HepG2 (cell line): Measurements from ENCODE around the gene TUBB4B. TPM values are rescaled to one million over a fixed set of nuclear protein-coding genes. Genes with fewer than 3 reads are reported as not detected.

Experiments
- GFI1 ChIP-seq: sonication (generic); formaldehyde crosslinking; IDR thresholded peaks from 2 replicates; pipeline ENCODE4 v1.5.0; 2020; ENCODE audit warnings: missing genetic modification reagents, mild to moderate bottlenecking, borderline replicate concordance
- HDAC2 ChIP-seq: sonication (generic); formaldehyde crosslinking; IDR thresholded peaks from 2 replicates; pipeline ENCODE4 v1.4.0; 2020; ENCODE audit warnings: missing genetic modification reagents
- JUND ChIP-seq: sonication (generic); formaldehyde crosslinking; IDR thresholded peaks from 2 replicates; pipeline ENCODE4 v1.8.0; 2022; ENCODE audit warnings: mild to moderate bottlenecking, missing genetic modification reagents
- RBFOX2 ChIP-seq: fragments of 200-400 bp; formaldehyde crosslinking; IDR thresholded peaks from 2 replicates; pipeline ENCODE4 v1.6.1; 2017; ENCODE audit warnings: low read depth, mild to moderate bottlenecking, low read length
- SP4 ChIP-seq: sonication (generic); formaldehyde crosslinking; IDR thresholded peaks from 2 replicates; pipeline ENCODE4 v1.8.1; 2023; ENCODE audit warnings: mild to moderate bottlenecking, missing genetic modification reagents
- ZKSCAN8 ChIP-seq: IDR thresholded peaks from 2 replicates; pipeline ENCODE4 v1.6.1; 2016; ENCODE audit warnings: borderline replicate concordance, missing genetic modification reagents, missing compliant biosample characterization
- ZNF296 ChIP-seq: sonication (generic); formaldehyde crosslinking; conservative IDR thresholded peaks from 2 replicates; pipeline ENCODE4 v1.5.0; 2020; ENCODE audit warnings: mild to moderate bottlenecking, missing genetic modification reagents
- polyA plus RNA-seq, 8 experiments: library from polyadenylated mRNA; depleted of rRNA in 3 of 8; stranded (reverse) in 7 of 8; unstranded in 1 of 8; fragments of >200 nt; fragmentation: Illumina TruSeq in 4 of 8; extraction: Trizol in 4 of 8; gene quantifications; 2 replicates each; pipeline versions ENCODE4 v1.2.1 to v1.2.3, GENCODE V29; 2011 to 2016; ENCODE audit warnings: low read depth in 4 of 8, missing spikeins in 1 of 8, mixed read lengths in 1 of 8; ENCODE audit not compliant: insufficient read depth in 1 of 8
- total RNA-seq, 5 experiments: library from RNA; depleted of rRNA; stranded (reverse); fragments of >200 nt; fragmentation: Illumina TruSeq; extraction: Trizol; gene quantifications; 2 replicates each; pipeline ENCODE4 v1.2.3, GENCODE V29; 2016; ENCODE audit warnings: low read depth in 1 of 5
- TF ChIP-seq, protein P1 (sequence below): sonication (generic); formaldehyde crosslinking; IDR thresholded peaks from 2 replicates; pipeline ENCODE4 v1.5.1; 2020; ENCODE audit warnings: mild to moderate bottlenecking, missing genetic modification reagents, moderate library complexity
- TF ChIP-seq, protein P2 (sequence below): sonication (generic); formaldehyde crosslinking; IDR thresholded peaks from 2 replicates; pipeline ENCODE4 v1.5.1; 2020; ENCODE audit warnings: missing genetic modification reagents, mild to moderate bottlenecking, borderline replicate concordance
- TF ChIP-seq, protein P3 (sequence below): IDR thresholded peaks from 2 replicates; pipeline ENCODE4 v1.6.1; 2016
- TF ChIP-seq, protein P4 (sequence below): fragments of 450-650 bp; IDR thresholded peaks from 2 replicates; pipeline ENCODE4 v1.6.1; 2016
- TF ChIP-seq, protein P5 (sequence below): sonication (generic); formaldehyde crosslinking; IDR thresholded peaks from 2 replicates; pipeline ENCODE4 v1.4.0; 2020; ENCODE audit warnings: missing genetic modification reagents
- TF ChIP-seq, protein P6 (sequence below): sonication (generic); formaldehyde crosslinking; IDR thresholded peaks from 2 replicates; pipeline ENCODE4 v1.4.0; 2020; ENCODE audit warnings: missing genetic modification reagents; ENCODE audit errors: not compliant biosample characterization

The TUBB4B gene
- total and polyA plus RNA-seq, 2 of the 13 experiments (the other 11 are each of a cell fraction or from before 2014, with no cell fraction given): 182 to 412 TPM

DNA sequence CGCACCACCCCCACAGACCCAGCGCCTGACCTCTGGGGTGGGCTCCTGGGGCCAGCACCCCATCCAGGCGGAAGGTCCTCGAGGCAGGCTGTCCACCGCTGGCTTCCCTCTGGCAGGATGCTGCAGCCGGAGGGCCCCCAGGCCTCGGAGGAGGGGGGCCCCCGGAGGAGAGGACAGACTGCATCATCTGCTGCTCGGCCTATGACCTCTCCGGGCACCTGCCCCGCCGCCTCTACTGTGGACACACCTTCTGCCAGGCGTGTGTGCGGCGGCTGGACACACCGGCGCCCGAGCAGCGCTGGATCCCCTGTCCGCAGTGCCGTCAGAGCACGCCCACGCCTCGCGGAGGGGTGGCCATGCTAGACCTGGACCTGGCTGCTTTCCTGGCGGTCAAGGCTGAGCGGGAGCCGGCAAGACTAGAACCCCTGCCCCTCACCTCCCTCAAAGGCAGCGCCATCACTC, 12.6 kb upstream of the TUBB4B start (continued):
- TF ChIP-seq, protein P1, sequence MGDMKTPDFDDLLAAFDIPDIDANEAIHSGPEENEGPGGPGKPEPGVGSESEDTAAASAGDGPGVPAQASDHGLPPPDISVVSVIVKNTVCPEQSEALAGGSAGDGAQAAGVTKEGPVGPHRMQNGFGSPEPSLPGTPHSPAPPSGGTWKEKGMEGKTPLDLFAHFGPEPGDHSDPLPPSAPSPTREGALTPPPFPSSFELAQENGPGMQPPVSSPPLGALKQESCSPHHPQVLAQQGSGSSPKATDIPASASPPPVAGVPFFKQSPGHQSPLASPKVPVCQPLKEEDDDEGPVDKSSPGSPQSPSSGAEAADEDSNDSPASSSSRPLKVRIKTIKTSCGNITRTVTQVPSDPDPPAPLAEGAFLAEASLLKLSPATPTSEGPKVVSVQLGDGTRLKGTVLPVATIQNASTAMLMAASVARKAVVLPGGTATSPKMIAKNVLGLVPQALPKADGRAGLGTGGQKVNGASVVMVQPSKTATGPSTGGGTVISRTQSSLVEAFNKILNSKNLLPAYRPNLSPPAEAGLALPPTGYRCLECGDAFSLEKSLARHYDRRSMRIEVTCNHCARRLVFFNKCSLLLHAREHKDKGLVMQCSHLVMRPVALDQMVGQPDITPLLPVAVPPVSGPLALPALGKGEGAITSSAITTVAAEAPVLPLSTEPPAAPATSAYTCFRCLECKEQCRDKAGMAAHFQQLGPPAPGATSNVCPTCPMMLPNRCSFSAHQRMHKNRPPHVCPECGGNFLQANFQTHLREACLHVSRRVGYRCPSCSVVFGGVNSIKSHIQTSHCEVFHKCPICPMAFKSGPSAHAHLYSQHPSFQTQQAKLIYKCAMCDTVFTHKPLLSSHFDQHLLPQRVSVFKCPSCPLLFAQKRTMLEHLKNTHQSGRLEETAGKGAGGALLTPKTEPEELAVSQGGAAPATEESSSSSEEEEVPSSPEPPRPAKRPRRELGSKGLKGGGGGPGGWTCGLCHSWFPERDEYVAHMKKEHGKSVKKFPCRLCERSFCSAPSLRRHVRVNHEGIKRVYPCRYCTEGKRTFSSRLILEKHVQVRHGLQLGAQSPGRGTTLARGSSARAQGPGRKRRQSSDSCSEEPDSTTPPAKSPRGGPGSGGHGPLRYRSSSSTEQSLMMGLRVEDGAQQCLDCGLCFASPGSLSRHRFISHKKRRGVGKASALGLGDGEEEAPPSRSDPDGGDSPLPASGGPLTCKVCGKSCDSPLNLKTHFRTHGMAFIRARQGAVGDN (CRISPR knock-in tag): peak; percentile 67; the same call in 1 of the 2 replicates
- TF ChIP-seq, protein P2, sequence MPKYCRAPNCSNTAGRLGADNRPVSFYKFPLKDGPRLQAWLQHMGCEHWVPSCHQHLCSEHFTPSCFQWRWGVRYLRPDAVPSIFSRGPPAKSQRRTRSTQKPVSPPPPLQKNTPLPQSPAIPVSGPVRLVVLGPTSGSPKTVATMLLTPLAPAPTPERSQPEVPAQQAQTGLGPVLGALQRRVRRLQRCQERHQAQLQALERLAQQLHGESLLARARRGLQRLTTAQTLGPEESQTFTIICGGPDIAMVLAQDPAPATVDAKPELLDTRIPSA (CRISPR knock-in tag): 0 out of 2 replicates have a peak, but pooled peaks have one; percentile 77
- TF ChIP-seq ZKSCAN8 (CRISPR knock-in tag) (no peak), GFI1 (no peak), JUND (CRISPR knock-in tag) (no peak), RBFOX2 (no peak), HDAC2 (CRISPR knock-in tag) (peak; percentile 28; the same call in 1 of the 2 replicates), ZNF296 (CRISPR knock-in tag) (no peak), SP4 (CRISPR knock-in tag) (peak; percentile 35; the same call in 1 of the 2 replicates)
- TF ChIP-seq, protein P3, sequence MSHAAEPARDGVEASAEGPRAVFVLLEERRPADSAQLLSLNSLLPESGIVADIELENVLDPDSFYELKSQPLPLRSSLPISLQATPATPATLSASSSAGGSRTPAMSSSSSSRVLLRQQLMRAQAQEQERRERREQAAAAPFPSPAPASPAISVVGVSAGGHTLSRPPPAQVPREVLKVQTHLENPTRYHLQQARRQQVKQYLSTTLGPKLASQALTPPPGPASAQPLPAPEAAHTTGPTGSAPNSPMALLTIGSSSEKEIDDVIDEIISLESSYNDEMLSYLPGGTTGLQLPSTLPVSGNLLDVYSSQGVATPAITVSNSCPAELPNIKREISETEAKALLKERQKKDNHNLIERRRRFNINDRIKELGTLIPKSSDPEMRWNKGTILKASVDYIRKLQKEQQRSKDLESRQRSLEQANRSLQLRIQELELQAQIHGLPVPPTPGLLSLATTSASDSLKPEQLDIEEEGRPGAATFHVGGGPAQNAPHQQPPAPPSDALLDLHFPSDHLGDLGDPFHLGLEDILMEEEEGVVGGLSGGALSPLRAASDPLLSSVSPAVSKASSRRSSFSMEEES (CRISPR knock-in tag): 0 out of 2 replicates have a peak, but pooled peaks have one; percentile 13
- TF ChIP-seq, protein P4, sequence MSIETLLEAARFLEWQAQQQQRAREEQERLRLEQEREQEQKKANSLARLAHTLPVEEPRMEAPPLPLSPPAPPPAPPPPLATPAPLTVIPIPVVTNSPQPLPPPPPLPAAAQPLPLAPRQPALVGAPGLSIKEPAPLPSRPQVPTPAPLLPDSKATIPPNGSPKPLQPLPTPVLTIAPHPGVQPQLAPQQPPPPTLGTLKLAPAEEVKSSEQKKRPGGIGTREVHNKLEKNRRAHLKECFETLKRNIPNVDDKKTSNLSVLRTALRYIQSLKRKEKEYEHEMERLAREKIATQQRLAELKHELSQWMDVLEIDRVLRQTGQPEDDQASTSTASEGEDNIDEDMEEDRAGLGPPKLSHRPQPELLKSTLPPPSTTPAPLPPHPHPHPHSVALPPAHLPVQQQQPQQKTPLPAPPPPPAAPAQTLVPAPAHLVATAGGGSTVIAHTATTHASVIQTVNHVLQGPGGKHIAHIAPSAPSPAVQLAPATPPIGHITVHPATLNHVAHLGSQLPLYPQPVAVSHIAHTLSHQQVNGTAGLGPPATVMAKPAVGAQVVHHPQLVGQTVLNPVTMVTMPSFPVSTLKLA: no peak
- TF ChIP-seq, protein P5, sequence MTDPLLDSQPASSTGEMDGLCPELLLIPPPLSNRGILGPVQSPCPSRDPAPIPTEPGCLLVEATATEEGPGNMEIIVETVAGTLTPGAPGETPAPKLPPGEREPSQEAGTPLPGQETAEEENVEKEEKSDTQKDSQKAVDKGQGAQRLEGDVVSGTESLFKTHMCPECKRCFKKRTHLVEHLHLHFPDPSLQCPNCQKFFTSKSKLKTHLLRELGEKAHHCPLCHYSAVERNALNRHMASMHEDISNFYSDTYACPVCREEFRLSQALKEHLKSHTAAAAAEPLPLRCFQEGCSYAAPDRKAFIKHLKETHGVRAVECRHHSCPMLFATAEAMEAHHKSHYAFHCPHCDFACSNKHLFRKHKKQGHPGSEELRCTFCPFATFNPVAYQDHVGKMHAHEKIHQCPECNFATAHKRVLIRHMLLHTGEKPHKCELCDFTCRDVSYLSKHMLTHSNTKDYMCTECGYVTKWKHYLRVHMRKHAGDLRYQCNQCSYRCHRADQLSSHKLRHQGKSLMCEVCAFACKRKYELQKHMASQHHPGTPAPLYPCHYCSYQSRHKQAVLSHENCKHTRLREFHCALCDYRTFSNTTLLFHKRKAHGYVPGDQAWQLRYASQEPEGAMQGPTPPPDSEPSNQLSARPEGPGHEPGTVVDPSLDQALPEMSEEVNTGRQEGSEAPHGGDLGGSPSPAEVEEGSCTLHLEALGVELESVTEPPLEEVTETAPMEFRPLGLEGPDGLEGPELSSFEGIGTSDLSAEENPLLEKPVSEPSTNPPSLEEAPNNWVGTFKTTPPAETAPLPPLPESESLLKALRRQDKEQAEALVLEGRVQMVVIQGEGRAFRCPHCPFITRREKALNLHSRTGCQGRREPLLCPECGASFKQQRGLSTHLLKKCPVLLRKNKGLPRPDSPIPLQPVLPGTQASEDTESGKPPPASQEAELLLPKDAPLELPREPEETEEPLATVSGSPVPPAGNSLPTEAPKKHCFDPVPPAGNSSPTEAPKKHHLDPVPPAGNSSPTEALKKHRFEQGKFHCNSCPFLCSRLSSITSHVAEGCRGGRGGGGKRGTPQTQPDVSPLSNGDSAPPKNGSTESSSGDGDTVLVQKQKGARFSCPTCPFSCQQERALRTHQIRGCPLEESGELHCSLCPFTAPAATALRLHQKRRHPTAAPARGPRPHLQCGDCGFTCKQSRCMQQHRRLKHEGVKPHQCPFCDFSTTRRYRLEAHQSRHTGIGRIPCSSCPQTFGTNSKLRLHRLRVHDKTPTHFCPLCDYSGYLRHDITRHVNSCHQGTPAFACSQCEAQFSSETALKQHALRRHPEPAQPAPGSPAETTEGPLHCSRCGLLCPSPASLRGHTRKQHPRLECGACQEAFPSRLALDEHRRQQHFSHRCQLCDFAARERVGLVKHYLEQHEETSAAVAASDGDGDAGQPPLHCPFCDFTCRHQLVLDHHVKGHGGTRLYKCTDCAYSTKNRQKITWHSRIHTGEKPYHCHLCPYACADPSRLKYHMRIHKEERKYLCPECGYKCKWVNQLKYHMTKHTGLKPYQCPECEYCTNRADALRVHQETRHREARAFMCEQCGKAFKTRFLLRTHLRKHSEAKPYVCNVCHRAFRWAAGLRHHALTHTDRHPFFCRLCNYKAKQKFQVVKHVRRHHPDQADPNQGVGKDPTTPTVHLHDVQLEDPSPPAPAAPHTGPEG (CRISPR knock-in tag): 0 out of 2 replicates have a peak, but pooled peaks have one; percentile 2
- TF ChIP-seq, protein P6, sequence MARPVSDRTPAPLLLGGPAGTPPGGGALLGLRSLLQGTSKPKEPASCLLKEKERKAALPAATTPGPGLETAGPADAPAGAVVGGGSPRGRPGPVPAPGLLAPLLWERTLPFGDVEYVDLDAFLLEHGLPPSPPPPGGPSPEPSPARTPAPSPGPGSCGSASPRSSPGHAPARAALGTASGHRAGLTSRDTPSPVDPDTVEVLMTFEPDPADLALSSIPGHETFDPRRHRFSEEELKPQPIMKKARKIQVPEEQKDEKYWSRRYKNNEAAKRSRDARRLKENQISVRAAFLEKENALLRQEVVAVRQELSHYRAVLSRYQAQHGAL (CRISPR knock-in tag): no peak
